Measurements from ENCODE around the gene NHSL2.
A peak's percentile ranks its signal among the peaks of the same experiment; 100 is the strongest.

Gene NHSL2

DNA sequence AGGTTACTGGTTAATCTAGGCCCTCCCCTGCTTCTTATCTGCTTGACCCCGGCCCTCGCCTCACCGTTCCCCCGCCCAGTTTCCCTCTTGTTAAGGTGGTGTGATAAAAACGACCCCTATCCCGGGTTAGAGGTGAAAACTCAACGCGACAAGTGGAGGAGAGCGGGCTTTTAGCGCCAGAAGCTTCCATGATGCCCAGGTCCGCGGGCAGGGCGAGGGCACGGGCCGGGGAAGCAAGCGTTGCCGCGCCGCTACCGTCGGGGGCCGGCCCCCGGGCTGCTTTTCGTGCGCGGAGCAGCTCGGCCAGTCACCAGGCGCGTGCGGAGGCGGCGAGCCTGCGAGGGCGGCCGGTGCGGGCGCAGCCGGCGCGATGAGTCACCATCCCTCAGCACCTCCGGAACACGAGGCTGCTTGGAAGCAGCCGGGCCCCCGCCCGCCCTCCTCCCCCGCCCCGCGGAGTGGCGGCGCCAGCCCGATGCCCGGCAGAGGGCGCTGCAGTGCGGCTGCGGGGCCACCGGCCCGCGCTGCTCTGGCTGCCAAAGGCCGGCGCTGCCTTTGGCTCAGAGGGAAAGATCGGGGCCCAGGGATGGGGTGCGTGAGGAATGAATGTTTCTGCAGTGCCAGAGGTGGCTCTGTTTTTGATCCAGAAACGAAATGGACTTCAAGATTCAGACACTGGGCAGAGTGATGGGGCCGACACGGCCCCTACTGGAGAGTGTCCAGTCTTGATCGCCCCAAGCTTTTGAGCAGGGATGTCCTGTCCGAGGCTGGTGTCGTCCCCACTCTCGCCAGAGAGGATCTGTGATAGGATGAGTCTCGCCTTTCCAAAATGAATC lies 107.8 kb downstream of the NHSL2 start:
- DNase-seq (ENCODE audit: low read depth, low spot score): peak; percentile 57

- no peak for DNase-seq (ENCODE audit: low read depth, low spot score)
Measured at GRCh38 chrX:72019487-72019886, 108.8 kb downstream of the NHSL2 start.

DNA sequence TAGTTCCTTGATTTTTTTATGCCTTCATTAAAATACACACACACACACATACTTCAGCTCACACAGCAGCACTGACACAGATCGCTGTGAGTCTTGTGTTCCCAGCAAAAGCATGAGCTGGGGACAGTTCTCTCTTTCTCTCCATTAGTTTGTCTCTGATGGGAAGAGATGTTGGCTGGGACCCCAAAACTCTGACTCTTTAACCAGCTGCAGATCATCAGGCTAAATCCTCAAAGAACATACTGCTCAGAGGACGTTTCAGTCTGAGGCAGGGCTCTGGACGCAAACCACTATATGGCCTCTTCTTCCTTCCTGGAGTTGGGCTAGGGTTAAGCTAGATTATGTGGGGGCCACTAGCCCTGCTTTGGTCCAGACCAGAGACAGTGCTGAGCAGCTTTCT lies 109.6 kb downstream of the NHSL2 start:
- no peak for DNase-seq (ENCODE audit: low read depth, low spot score)

GRCh38 chrX:72020788-72021187 lies 110.1 kb downstream of the NHSL2 start:
- no peak for DNase-seq (ENCODE audit: low read depth, low spot score)

GRCh38 chrX:72021975-72022374 lies 111.3 kb downstream of the NHSL2 start:
- no peak for DNase-seq (ENCODE audit: low read depth, low spot score)

DNA sequence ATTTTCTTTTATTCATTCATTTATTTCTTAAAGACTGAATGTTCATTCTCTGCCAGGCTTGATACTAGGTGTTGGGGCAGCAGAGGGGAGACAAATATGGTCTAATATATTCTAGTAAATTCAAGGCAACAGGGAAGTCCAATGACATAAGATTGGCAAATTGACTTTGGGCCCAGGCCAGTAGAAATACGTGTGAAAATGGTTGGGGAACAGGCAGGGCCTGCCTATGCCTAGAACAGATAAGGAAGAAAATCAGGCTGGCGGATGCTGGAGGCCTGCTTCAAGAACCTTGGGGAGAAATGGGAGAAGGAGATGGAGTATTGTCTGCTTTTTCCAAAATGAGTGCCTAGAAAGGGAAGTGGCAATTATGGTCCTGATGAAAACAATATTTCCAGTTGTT lies 112.4 kb downstream of the NHSL2 start:
- no peak for DNase-seq (ENCODE audit: low read depth, low spot score)

GRCh38 chrX:72025236-72025770 lies 114.7 kb downstream of the NHSL2 start:
- no peak for DNase-seq (ENCODE audit: low read depth, low spot score)

DNA sequence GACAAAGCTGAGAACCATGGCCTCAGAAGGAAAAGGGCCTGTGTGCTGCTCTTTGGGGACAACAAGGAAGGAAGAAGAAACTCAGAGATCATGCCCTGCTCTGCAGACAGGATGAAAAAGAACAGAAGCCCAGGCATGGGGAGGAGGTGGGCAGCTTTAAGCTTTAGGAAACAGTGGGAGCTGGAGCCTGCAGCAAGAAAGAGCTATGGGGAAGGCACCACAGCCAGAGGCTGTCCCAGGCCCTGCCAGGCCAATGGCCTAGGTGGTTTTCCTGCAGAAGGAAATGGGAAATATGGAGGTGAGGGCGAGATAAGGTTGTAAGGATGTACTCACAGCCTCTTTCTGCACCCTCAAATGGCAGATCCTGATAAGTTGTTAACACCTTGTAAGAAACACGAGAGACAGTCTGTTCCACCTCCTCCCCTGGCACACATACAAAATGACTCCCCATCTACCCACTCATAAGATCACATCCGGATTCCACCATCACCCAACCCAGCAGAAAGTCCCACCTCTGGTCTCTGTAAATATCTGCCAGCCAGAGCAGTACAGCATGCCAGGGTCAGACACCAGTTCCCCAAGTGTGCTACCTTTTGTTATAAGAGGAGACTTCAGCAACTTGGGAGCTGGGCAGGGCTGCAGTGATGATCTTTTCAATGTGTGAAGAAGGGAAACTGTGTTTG lies 115.8 kb downstream of the NHSL2 start:
- DNase-seq (ENCODE audit: low read depth, low spot score): no peak

- DNase-seq (ENCODE audit: low read depth, low spot score): no peak
Measured at GRCh38 chrX:72027024-72027913, 116.6 kb downstream of the NHSL2 start.

- DNase-seq (ENCODE audit: low read depth, low spot score): no peak
Measured at GRCh38 chrX:72027914-72028307, 117.3 kb downstream of the NHSL2 start.

GRCh38 chrX:72028701-72029470 lies 118.2 kb downstream of the NHSL2 start:
- no peak for DNase-seq (ENCODE audit: low read depth, low spot score)

DNA sequence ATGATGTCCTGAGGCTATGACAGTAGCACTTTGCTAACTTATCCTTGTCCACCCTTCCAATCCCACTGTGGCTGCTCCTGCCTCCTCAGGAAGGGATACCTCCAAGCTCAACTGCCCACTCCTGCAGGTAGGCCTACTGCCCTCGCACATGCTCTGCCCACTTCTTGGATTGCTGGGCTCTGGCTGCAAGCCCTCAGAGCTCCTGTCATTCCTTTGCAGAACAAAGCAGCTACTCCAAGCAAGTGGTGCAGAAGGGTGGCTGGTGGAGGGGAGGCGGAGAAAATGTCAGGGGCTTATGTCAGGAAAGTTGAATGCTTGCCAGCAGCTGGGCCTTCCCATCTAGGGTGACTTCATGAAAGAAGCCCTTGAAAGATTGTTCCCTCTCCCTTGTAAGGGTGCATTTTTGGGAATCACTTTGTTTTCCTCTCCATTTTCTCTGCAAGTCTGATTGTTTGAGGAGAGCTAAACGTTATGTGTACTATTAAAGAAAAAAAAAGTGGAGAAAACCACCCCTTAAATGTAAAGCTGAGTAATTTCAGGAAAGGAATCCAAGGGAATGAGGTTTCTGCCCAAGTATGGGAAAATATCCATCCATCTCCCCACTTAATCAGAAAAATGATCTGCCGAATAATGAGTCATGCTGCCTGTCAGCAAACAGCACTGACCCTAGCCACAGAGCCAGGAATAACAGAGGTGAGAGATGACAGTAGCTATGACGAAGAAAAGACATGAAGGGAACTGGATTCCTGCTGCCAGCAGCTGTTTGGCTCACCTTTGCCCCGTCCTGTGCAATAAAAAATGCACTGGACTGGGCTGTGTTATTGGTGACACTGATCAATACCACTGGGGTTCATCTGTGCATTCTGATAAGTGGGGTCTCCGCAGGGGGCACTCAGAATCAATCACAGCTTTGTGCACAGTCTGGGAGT lies 119.1 kb downstream of the NHSL2 start:
- DNase-seq (ENCODE audit: low read depth, low spot score): no peak

DNA sequence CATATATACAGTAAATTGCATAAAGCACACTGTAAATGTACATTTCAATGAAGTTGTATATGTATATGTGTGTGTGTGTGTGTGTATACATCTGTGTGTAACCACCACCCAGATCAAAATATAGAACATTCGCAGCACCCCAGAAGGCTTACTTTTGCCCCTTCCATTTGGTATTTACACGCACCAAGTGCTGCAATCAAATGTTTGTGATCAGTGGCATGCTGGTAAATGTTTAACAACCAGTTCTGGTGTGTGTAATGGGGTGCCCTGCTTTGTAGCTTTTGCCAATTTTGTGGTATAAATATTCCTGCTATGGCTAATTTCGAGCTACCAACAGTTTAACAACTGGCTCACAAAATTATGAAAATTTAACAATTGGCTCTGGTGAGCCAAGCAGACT lies 119.8 kb downstream of the NHSL2 start:
- no peak for DNase-seq (ENCODE audit: low read depth, low spot score)

DNA sequence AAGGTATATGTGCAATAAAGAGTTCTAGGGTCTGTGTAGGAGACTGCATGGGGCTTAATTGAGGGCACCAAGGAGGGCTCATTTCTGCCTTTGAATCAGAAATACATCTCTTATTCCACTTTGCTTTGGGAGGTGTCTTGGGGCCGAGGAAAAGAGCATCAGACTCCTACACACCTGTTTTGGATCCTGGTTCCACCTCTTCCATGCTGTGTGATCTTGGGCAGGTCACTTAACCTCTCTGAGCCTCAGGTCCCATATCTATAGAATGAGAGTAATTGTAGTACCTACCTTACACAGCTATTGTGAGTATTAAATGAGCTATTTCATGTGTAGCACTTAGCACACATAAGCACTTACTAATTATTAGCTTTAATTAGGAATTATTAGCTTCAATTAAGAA lies 120.5 kb downstream of the NHSL2 start:
- DNase-seq (ENCODE audit: low read depth, low spot score): no peak

- DNase-seq (ENCODE audit: low read depth, low spot score): no peak
Measured at GRCh38 chrX:72031634-72032033, 121.0 kb downstream of the NHSL2 start.

DNA sequence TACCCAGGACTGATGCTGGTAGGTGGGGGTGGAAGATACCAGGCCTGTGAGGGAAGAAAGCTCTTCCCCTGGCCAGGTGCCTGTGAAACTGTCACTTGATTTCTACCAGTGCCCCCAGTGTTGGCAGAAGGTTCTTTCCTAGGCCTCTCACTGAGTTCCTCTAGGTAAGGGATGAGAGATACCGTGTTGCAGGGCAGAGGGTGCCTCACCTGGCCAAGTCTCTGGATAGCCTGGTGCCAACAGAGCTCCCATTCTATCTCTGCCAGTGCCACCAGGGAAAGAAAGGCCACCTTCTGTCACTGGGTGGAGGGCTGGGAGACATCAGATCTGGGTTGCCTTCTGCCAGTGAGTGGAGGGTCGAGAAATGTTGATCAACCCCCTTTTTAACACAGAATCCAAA lies 127.0 kb downstream of the NHSL2 start:
- DNase-seq (ENCODE audit: low read depth, low spot score): no peak

DNA sequence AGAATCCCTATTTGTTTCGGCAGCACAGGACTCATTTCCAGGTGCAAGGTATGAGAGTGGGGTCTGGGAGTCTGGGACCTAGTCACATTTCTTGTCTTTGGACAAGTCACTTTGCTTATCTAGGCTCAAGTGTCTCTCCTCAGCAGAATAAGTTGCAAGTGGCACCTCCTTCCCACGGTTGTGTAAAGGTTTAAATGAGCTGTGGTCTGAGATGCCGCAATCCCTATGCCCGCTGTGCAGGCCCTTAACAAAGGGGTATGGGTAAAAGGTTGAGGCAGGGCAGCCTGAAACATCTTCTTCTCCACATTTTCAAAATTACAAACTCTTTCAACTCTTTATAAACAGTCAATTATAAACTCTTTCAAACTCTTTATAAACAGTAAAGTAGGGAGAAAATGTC lies 127.4 kb downstream of the NHSL2 start:
- DNase-seq (ENCODE audit: low read depth, low spot score): no peak

DNA sequence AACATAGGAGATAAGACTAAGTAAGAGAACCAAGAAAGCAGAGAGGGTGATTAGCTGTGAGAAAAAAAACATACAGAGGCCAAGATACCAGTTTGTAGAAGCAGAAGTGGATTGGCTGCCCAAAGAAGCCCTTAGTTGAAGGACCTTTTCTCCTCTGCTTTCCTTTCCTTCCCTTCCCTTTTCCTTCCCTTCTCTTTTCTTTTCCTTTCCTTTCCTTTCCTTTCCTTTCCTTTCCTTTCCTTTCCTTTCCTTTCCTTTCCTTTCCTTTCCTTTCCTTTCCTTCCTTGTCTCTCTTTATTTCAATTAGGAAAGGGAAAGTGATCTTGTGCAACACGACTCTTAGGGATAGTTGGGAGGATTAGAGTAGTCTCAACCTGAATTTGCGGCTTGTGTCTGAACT lies 128.2 kb downstream of the NHSL2 start:
- no peak for DNase-seq (ENCODE audit: low read depth, low spot score)

- no peak for DNase-seq (ENCODE audit: low read depth, low spot score)
Measured at GRCh38 chrX:72040506-72040905, 129.9 kb downstream of the NHSL2 start.

GRCh38 chrX:72041176-72041575 lies 130.5 kb downstream of the NHSL2 start:
- no peak for DNase-seq (ENCODE audit: low read depth, low spot score)

Measured in brain pericyte (primary cell).